ENCODE measurements around the gene PNLIPRP2. TPM values are rescaled to one million over a fixed set of nuclear protein-coding genes. Genes with fewer than 3 reads are reported as not detected.

The PNLIPRP2 gene
- total and polyA plus RNA-seq, 2 of the 8 experiments (the other 6 are each of a cell fraction or from before 2014, with no cell fraction given), result 0.11 TPM; not detected in 1

- Histone ChIP-seq H2BK15ac (ENCODE audit: low read length) (no peak overlapping the region), H3K18ac (ENCODE audit: extremely low read depth, low read length) (no peak overlapping the region), H3K9ac (replicated peaks in 1 of 4; ENCODE audit: extremely low read depth in 1 of 4, low read depth in 3 of 4, low read length in 3 of 4) (no peak overlapping the region), H3K4me2 (ENCODE audit: insufficient read depth in 1 of 2, low read depth in 2 of 2, low read length in 2 of 2) (no peak overlapping the region), H3K9me3 (ENCODE audit: insufficient read depth in 2 of 2, low read depth in 1 of 2, low read length in 1 of 2) (no peaks in the 10 kb centered on the region), H3K36me3 (ENCODE audit: control insufficient read depth in 2 of 4, insufficient read depth in 4 of 4, low read length in 3 of 4) (no peaks in the 10 kb centered on the region), H2AK5ac (ENCODE audit: low read depth, low read length) (no peak overlapping the region), H4K8ac (ENCODE audit: extremely low read depth, insufficient read depth, low read length) (no peak overlapping the region), H2BK5ac (ENCODE audit: low read depth, low read length) (no peak overlapping the region), H3K23ac (ENCODE audit: insufficient read length) (no peak overlapping the region), H2BK120ac (replicated peaks; ENCODE audit: low read depth, low read length) (no peak overlapping the region), H3K79me1 (ENCODE audit: low read depth, low read length) (no peaks in the 10 kb centered on the region), H3K4me3 (ENCODE audit: extremely low read depth in 1 of 4, insufficient read depth in 2 of 4, low read depth in 3 of 4, low read length in 4 of 4) (no peak overlapping the region), H2BK12ac (ENCODE audit: low read depth, low read length) (no peak overlapping the region), H4K91ac (replicated peaks; ENCODE audit: insufficient read length, low read length) (no peak overlapping the region), H3K23me2 (ENCODE audit: low read depth, low read length) (peaks cover 6% of the 10 kb centered on the region; the same call in 1 of the 2 replicates), H3K4ac (replicated peaks; ENCODE audit: insufficient read length, low read depth, low read length) (no peak overlapping the region), H2AFZ (ENCODE audit: low read length) (no peak overlapping the region), H4K20me1 (replicated peaks in 1 of 2; ENCODE audit: control insufficient read depth in 1 of 2, insufficient read depth in 2 of 2, low read length in 2 of 2) (no peaks in the 10 kb centered on the region), H3K56ac (replicated peaks; ENCODE audit: insufficient read length, low read depth, low read length) (no peak overlapping the region), H3K27me3 (replicated peaks in 1 of 4; ENCODE audit: control insufficient read depth in 3 of 4, extremely low read depth in 1 of 4, insufficient read depth in 3 of 4, low read length in 3 of 4) (no peaks in the 10 kb centered on the region; a peak in 2 of 7 replicates), H2BK20ac (ENCODE audit: low read length) (peak overlapping the region; percentile 72; the same call in 1 of the 2 replicates), H3K14ac (ENCODE audit: insufficient read length) (no peak overlapping the region), H4K5ac (ENCODE audit: insufficient read length, low read depth, low read length) (no peak overlapping the region), H3K4me1 (replicated peaks in 1 of 4; ENCODE audit: control insufficient read depth in 3 of 4, insufficient read depth in 4 of 4, low read length in 3 of 4) (peaks cover 0 to 3% (median 0%) of the 10 kb centered on the region in 4 experiments; a peak in 1 of 7 replicates), H3K27ac (ENCODE audit: low read depth, low read length) (no peak overlapping the region), H3K79me2 (ENCODE audit: control insufficient read depth in 1 of 2, insufficient read depth in 2 of 2, low read length in 2 of 2) (no peaks in the 10 kb centered on the region)
- DNase-seq (ENCODE audit: low read depth in 1 of 2, low spot score in 2 of 2), result no peak
- 88% methylated on average over 6 of the region's 6 CpGs; no CpG with 5 or more reads in 1 of the 2 experiments for whole genome bisulfite sequencing, 2 experiments (ENCODE audit: extremely low coverage in 1 of 2, insufficient coverage in 1 of 2, insufficient read length in 1 of 2, insufficient replicate concordance in 2 of 2, low coverage in 1 of 2, low lambda C conversion rate in 2 of 2, missing lambda C conversion rate in 1 of 2)
- CTCF ChIA-PET (ENCODE audit: partially characterized antibody), result interaction anchor here (1.0 to 1.3 kb wide), 2 partner anchors 50 to 156 kb away, joined by 5 to 9 read pairs; no protein-coding TSS in a partner anchor
- POLR2A ChIA-PET (ENCODE audit: partially characterized antibody), result no interaction called here
- FAIRE-seq, result no peak
- TF ChIP-seq TCF12 (IDR thresholded peaks at IDR 0.05; ENCODE audit: low read depth, low read length) (no peak), ATF3 (IDR thresholded peaks at IDR 0.05; ENCODE audit: insufficient read depth, low read depth, low read length) (no peak)
- TF ChIP-seq, protein P1, sequence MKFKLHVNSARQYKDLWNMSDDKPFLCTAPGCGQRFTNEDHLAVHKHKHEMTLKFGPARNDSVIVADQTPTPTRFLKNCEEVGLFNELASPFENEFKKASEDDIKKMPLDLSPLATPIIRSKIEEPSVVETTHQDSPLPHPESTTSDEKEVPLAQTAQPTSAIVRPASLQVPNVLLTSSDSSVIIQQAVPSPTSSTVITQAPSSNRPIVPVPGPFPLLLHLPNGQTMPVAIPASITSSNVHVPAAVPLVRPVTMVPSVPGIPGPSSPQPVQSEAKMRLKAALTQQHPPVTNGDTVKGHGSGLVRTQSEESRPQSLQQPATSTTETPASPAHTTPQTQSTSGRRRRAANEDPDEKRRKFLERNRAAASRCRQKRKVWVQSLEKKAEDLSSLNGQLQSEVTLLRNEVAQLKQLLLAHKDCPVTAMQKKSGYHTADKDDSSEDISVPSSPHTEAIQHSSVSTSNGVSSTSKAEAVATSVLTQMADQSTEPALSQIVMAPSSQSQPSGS (IDR thresholded peaks at IDR 0.05; ENCODE audit: low read length), result no peak
Measured at GRCh38 chr10:116631871-116632295, 11.1 kb downstream of the PNLIPRP2 start.
